CD14-positive monocyte (primary cell): ENCODE data around the gene TRIM15. TPM values are rescaled to one million over a fixed set of nuclear protein-coding genes. Genes with fewer than 3 reads are reported as not detected.

Source experiments
- DNase-seq, 3 donors: peaks; one replicate each; pipeline ENCODE4 v3.0.0-alpha.2; 2011 to 2022
- H2AFZ ChIP-seq: 2 replicates; pipeline ENCODE4 v1.6.0; 2012; ENCODE audit warnings: mild to moderate bottlenecking, low read depth, low read length, inconsistent platforms; ENCODE audit not compliant: insufficient read depth, poor library complexity, severe bottlenecking
- H3K27ac ChIP-seq, 2 donors: 1 replicate in 1 of 2; 2 replicates in 1 of 2; pipeline ENCODE4 v1.5.1; 2012 to 2013; ENCODE audit warnings: low read length in 2 of 2, control low read depth in 1 of 2, inconsistent platforms in 1 of 2, low read depth in 1 of 2, mild to moderate bottlenecking in 1 of 2
- H3K27me3 ChIP-seq, 2 donors: one replicate each; pipeline versions ENCODE4 v1.6.0 to v1.6.1; 2011 to 2013; ENCODE audit warnings: low read length in 2 of 2; ENCODE audit not compliant: control insufficient read depth in 2 of 2, insufficient read depth in 2 of 2
- H3K36me3 ChIP-seq, 2 donors: replicated peaks in 1 of 2; 1 replicate in 1 of 2; 2 replicates in 1 of 2; pipeline versions ENCODE4 v1.5.1 to v1.6.1; 2012 to 2013; ENCODE audit warnings: low read length in 2 of 2, control low read depth in 1 of 2, inconsistent platforms in 1 of 2, mild to moderate bottlenecking in 1 of 2; ENCODE audit not compliant: insufficient read depth in 2 of 2, control insufficient read depth in 1 of 2
- H3K4me1 ChIP-seq, 2 donors: 1 replicate in 1 of 2; 2 replicates in 1 of 2; pipeline versions ENCODE4 v1.5.1 to v1.6.1; 2012 to 2013; ENCODE audit warnings: low read length in 2 of 2, control low read depth in 1 of 2, inconsistent platforms in 1 of 2, mild to moderate bottlenecking in 1 of 2, moderate library complexity in 1 of 2; ENCODE audit not compliant: insufficient read depth in 2 of 2, control insufficient read depth in 1 of 2
- H3K4me2 ChIP-seq: replicated peaks from 2 replicates; pipeline ENCODE3; 2012; ENCODE audit warnings: low read length, moderate library complexity, mild to moderate bottlenecking; ENCODE audit not compliant: poor library complexity, severe bottlenecking; ENCODE audit errors: extremely low read depth
- H3K4me3 ChIP-seq, 3 experiments: fragments of 200-600 bp in 1 of 3; sonication (generic) in 1 of 3; replicated peaks in 1 of 3; 1 replicate in 2 of 3; 2 replicates in 1 of 3; pipeline ENCODE4 v1.5.1; 2011 to 2013; ENCODE audit warnings: low read length in 3 of 3, mild to moderate bottlenecking in 3 of 3, control low read depth in 2 of 3, low read depth in 2 of 3, inconsistent platforms in 1 of 3, moderate library complexity in 1 of 3
- H3K79me2 ChIP-seq: 2 replicates; pipeline ENCODE4 v1.6.0; 2012; ENCODE audit warnings: mild to moderate bottlenecking, control low read depth, inconsistent platforms, low read length, moderate library complexity; ENCODE audit not compliant: insufficient read depth
- H3K9ac ChIP-seq: 2 replicates; pipeline ENCODE4 v1.6.0; 2017; ENCODE audit warnings: low read length, mild to moderate bottlenecking; ENCODE audit not compliant: insufficient read depth, poor library complexity, severe bottlenecking
- H3K9me3 ChIP-seq, 2 donors: replicated peaks in 1 of 2; 1 replicate in 1 of 2; 2 replicates in 1 of 2; pipeline versions ENCODE4 v1.5.1 to v1.6.1; 2012 to 2013; ENCODE audit warnings: low read length in 2 of 2, control low read depth in 1 of 2; ENCODE audit not compliant: control insufficient read depth in 1 of 2, insufficient read depth in 1 of 2
- H4K20me1 ChIP-seq: 2 replicates; pipeline ENCODE4 v1.6.0; 2012; ENCODE audit warnings: mild to moderate bottlenecking, low read length, control low read depth, moderate library complexity; ENCODE audit not compliant: insufficient read depth
- H3K27ac Mint-ChIP-seq, 7 donors: one replicate each; pipeline ENCODE4 v1.8.0; 2020; ENCODE audit warnings: mild to moderate bottlenecking in 7 of 7, mixed read lengths in 7 of 7, moderate library complexity in 6 of 7, inconsistent platforms in 2 of 7
- H3K27me3 Mint-ChIP-seq, 3 donors: one replicate each; pipeline ENCODE4 v1.8.0; 2021 to 2022; ENCODE audit warnings: low read depth in 3 of 3, mild to moderate bottlenecking in 3 of 3, mixed read lengths in 3 of 3, moderate library complexity in 3 of 3, inconsistent platforms in 1 of 3
- H3K36me3 Mint-ChIP-seq, 2 donors: one replicate each; pipeline ENCODE4 v1.8.0; 2020; ENCODE audit warnings: mixed read lengths in 2 of 2, inconsistent platforms in 1 of 2, mild to moderate bottlenecking in 1 of 2
- H3K4me1 Mint-ChIP-seq: one replicate; pipeline ENCODE4 v1.8.0; 2020; ENCODE audit warnings: mild to moderate bottlenecking, mixed read lengths
- H3K4me3 Mint-ChIP-seq, 2 donors: one replicate each; pipeline ENCODE4 v1.8.0; 2020; ENCODE audit warnings: mild to moderate bottlenecking in 2 of 2, mixed read lengths in 2 of 2, moderate library complexity in 1 of 2
- H3K9me3 Mint-ChIP-seq, 7 donors: one replicate each; pipeline ENCODE4 v1.8.0; 2020 to 2022; ENCODE audit warnings: mixed read lengths in 7 of 7, mild to moderate bottlenecking in 6 of 7, moderate library complexity in 6 of 7, inconsistent platforms in 2 of 7
- WGBS: methylation state at CpG from one replicate; pipeline ENCODE4 v1.1.5; 2013; ENCODE audit warnings: missing lambda C conversion rate; ENCODE audit not compliant: insufficient coverage; 5-methylcytosine and 5-hydroxymethylcytosine counted together
- intact Hi-C, 2 donors: fragments of 100-400 bp; cut with micrococcal nuclease; formaldehyde crosslinking; loops; one replicate each; pipeline versions ENCODE4 v1.15.0 to v1.15.1; 2023
- polyA plus RNA-seq, 3 donors: library from polyadenylated mRNA; depleted of rRNA in 1 of 3; unstranded in 2 of 3; stranded (reverse) in 1 of 3; fragments of 300-500 nt in 2 of 3; fragments of >200 nt in 1 of 3; fragmentation: Illumina TruSeq in 2 of 3; gene quantifications; 1 replicate in 2 of 3; 2 replicates in 1 of 3; pipeline ENCODE4 v1.2.3, GENCODE V29; 2012 to 2021
- TF ChIP-seq, protein P1 (sequence below): fragments of 200-600 bp; IDR thresholded peaks from one replicate; pipeline ENCODE4 v1.8.0; 2022; ENCODE audit warnings: antibody characterized with exemption, mild to moderate bottlenecking

Gene TRIM15
- polyA plus RNA-seq, 3 donors, result not detected

DNA sequence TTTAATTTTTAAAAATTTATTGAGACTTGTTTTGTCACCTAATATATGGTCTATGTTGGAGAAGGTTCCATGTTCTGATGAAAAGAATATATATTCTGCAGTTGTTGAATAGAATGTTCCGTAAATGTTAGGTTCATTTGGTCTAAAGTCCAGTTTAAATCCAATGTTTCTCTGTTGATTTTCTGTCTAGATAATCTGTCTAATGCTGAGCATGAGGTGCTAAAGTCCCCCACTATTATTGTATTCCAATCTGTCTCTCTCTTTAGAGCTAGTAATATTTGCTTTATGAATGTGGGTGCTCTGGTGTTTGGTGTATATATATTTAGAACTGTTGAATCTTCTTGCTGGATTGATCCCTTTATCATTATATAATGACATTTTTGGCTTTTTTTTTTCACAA, 15.5 kb downstream of the TRIM15 start:
- H3K36me3 Mint-ChIP-seq, result no peaks in the 10 kb centered on the region
- Histone ChIP-seq H3K9ac (no peak overlapping the region), H3K4me2 (no peak overlapping the region), H3K27ac (no peak overlapping the region), H3K4me3 (no peak overlapping the region), H2AFZ (no peak overlapping the region), H4K20me1 (no peaks in the 10 kb centered on the region), H3K9me3 (peaks cover 9 to 19% of the 10 kb centered on the region in 2 donors), H3K79me2 (no peaks in the 10 kb centered on the region), H3K27me3 (peaks cover 8 to 46% of the 10 kb centered on the region in 2 donors), H3K4me1 (no peaks in the 10 kb centered on the region), H3K36me3 (no peaks in the 10 kb centered on the region)
- no peak overlapping the region for H3K4me3 Mint-ChIP-seq
- intact Hi-C loops, result no loop called here
- no peaks in the 10 kb centered on the region for H3K4me1 Mint-ChIP-seq
- peaks cover 28 to 45% (median 31%) of the 10 kb centered on the region in 3 donors for H3K27me3 Mint-ChIP-seq
- DNase-seq, result no peak
- H3K27ac Mint-ChIP-seq, result no peak overlapping the region
- no CpG with 5 or more reads among the region's 1 CpG for WGBS
- TF ChIP-seq, protein P1, sequence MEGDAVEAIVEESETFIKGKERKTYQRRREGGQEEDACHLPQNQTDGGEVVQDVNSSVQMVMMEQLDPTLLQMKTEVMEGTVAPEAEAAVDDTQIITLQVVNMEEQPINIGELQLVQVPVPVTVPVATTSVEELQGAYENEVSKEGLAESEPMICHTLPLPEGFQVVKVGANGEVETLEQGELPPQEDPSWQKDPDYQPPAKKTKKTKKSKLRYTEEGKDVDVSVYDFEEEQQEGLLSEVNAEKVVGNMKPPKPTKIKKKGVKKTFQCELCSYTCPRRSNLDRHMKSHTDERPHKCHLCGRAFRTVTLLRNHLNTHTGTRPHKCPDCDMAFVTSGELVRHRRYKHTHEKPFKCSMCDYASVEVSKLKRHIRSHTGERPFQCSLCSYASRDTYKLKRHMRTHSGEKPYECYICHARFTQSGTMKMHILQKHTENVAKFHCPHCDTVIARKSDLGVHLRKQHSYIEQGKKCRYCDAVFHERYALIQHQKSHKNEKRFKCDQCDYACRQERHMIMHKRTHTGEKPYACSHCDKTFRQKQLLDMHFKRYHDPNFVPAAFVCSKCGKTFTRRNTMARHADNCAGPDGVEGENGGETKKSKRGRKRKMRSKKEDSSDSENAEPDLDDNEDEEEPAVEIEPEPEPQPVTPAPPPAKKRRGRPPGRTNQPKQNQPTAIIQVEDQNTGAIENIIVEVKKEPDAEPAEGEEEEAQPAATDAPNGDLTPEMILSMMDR, result no peak
- peaks cover 13 to 24% (median 22%) of the 10 kb centered on the region in 7 donors for H3K9me3 Mint-ChIP-seq

- H3K9me3 ChIP-seq, result peaks cover 9 to 19% of the 10 kb centered on the region in 2 donors
- H2AFZ ChIP-seq, result no peak overlapping the region
- Mint-ChIP-seq H3K36me3 (peaks cover 9% of the 10 kb centered on the region in 2 donors), H3K27me3 (peaks cover 22 to 38% (median 26%) of the 10 kb centered on the region in 3 donors), H3K4me1 (no peaks in the 10 kb centered on the region), H3K9me3 (peaks cover 13 to 26% (median 22%) of the 10 kb centered on the region in 7 donors), H3K27ac (no peak overlapping the region), H3K4me3 (no peak overlapping the region)
- no peaks in the 10 kb centered on the region for H3K4me1 ChIP-seq
- intact Hi-C loops, result no loop called here
- peaks cover 8 to 9% of the 10 kb centered on the region in 2 donors for H3K36me3 ChIP-seq
- WGBS, result no CpG with 5 or more reads among the region's 1 CpG
- H4K20me1 ChIP-seq, result peaks cover 8% of the 10 kb centered on the region
- H3K4me2 ChIP-seq, result no peak overlapping the region
- no peak overlapping the region for H3K9ac ChIP-seq
- no peaks in the 10 kb centered on the region for H3K79me2 ChIP-seq
- TF ChIP-seq, protein P1, result no peak
- peaks cover 5 to 33% of the 10 kb centered on the region in 2 donors for H3K27me3 ChIP-seq
- no peak overlapping the region for H3K4me3 ChIP-seq
- DNase-seq, result no peak
- no peak overlapping the region for H3K27ac ChIP-seq
Measured at GRCh38 chr6:30180145-30180544, 16.8 kb downstream of the TRIM15 start.
